Inflammatory macrophage (primary cell): ENCODE results near the gene CNTRL.

ENCODE experiments used
- DNase-seq, 2 donors: peaks; one replicate each; pipeline ENCODE4 v3.0.0-alpha.2; 2020 to 2022

Gene CNTRL

GRCh38 chr9:121182101-121182836, 107.5 kb downstream of the CNTRL start:
- DNase-seq = no peak

GRCh38 chr9:121182989-121183388, 108.2 kb downstream of the CNTRL start:
- no peak for DNase-seq

DNA sequence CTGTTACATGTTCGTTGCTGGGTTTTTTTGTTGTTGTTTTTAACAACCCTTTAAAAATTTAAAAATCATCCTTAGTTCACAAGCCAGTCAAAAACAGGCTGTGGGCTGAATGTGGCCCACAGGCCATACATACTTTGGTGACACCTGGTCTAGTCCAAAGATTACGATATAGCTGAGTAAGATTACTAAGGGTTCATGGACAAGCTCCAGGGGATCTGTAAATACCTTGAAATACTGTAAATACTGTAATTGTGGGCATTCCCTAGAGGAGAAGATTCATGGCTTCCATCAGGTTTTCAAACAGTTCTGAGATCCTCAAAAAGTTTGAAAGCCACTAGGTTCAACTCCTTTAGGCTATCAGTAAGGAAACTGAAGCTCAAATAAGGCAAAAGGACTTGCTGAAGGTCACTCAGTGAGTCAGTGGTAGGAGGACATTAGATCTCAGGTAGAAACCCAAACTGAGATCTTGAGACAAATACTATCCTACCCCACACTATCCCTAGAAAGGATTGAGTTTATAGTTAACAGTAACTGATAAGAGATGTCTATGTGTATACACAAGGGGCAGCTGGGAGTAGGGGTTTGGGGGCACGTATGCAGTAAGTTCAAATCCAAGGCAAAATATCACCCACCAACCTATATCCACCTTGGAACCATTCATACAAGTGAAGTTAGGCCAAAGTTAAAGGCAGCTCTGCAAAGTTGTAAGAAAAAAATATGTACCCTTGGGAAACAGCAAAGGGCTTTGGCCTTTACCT, 109.1 kb downstream of the CNTRL start:
- no peak for DNase-seq

- DNase-seq = no peak
Observed at GRCh38 chr9:121184463-121184862, 109.7 kb downstream of the CNTRL start.

DNA sequence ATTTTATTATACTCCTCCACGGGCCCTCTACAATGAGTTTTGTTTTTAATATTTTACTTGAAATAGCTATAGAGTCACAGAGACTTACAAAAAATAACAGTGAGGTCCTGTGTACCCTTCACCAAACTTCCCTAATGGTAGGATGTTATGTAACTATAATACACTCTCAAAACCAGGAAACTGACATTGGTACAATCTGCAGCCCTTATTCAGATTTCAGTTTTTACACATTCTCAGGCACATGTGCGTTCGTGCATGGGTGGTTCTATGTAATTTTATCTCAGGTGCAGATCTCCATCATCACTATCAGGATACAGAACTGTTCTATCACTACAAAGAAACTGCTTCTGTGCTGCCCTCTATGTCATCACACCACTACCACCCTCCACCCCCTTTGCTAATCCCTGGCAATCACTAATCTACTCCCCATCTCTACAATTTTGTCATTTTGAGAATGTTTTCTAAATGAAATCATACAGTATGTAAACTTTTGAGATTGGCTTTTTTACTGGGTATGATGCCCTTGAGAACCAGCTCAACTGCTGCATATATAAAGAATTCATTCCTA, 110.5 kb downstream of the CNTRL start:
- DNase-seq = peak; percentile 14 to 51

DNA sequence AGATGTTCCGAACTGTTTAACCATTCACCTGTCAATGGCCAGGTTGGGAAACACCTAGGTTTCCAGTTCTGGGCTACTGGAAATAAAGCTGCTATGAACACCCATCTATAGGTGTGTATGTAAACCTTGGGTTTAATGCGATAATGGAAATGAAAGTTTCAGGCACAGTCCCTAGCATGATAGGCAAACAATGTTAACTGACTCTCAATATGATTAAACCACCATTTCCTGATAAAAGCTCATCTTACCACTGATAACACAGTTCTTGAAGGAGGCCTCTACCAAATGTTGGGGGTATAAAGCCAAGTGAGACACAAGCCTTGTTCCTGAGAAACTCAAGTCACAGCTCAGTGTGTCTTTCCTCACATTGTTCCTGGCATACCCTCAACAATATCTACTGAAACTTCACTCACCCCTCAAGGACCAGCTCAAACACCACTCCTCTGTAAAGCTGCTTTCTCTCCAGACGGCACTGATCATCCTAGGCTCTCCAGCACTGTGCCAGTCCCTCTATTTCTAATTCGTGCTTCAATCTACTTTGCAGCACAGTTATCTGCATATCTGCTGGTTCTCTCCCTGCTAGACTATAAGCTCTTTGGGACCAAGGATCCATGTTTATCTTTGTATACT, 111.1 kb downstream of the CNTRL start:
- no peak for DNase-seq

- DNase-seq = no peak
Observed at GRCh38 chr9:121187636-121188305, 113.0 kb downstream of the CNTRL start.

DNA sequence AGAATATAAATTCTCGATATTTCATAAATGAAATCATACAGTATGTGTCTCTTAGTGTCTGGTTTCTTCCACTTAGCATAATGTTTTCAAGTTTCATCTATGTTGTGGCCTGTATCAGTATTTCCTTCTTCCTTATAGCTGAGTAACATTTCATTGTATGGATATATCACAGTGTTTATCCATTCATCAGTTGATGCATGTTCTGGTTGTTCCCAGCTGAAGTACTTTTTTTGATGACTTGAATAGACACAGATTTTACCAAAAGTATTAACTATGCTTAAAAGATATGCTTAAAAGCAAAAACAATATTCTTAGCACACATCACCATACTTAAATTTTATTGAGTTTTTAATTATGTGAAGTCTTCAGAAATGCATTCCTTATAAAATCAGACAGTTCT, 114.3 kb downstream of the CNTRL start:
- no peak for DNase-seq

- DNase-seq = no peak
Observed at GRCh38 chr9:121189660-121190059, 114.9 kb downstream of the CNTRL start.

- DNase-seq = no peak
Observed at GRCh38 chr9:121191235-121191634, 116.5 kb downstream of the CNTRL start.

DNA sequence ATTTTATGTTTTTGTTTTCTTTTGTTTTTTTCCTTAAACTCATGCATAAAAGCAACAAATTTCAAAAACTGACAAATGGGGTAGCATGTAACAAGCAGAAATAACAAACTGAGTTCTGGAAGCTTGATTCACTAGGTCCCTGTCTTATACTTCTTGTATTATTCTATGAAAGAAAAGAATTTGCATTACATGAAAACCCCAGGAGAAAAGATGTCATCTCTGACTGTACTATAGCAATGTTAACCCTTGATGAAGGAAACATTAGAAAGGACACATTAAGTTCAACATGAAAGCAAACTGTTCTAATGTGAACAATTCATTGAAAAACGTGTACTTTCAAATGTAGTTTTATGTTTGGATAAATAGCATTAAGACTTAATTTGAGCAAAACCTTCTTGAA, 117.8 kb downstream of the CNTRL start:
- DNase-seq = no peak

DNA sequence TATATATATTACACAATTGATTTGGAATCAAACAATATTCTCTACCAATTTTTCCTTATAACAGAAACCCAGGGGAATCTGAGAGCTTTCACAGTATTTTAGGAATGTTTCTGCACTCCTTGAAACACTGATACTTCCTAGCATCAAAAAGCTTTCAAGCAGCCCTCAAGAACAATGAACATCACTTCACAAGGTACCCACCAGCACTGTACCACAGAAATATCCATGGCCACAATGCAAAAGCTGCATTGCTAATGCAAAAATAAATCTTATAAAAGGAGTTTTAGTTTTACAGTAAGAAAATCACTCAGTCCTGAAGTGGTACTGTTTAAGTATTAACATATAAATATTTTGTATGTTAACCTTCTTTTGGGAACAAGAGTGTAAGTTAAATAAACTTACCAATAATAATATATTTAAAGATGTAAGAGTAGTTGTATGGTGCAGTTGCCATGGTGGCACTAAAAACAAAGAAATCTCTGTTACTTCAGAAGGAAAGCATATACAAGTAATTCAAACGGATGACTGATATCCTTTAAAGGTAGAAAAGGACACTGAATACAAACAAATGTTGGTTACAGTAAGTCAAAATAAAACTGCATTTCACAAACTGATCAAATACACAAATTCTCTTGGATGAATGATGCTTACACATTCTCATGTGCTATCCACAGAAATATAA, 118.3 kb downstream of the CNTRL start:
- no peak for DNase-seq

DNA sequence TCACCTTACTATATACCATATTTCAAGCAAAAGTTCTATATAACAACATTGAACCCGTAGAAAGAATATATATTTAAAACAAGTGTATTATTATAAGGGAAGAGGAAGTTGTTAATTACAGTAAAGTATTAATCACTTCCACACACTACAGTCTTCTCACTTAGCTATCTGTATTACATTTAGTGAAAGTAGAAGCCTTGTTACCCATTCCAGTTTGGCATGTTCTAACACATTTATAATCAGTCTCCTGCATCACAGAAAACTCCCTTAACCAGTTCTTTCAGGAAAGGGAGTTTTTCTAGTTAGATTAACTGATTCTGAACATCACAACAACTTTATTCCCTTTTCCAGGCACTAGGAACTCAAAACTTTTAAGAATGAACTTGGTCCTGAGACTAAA, 120.0 kb downstream of the CNTRL start:
- no peak for DNase-seq

DNA sequence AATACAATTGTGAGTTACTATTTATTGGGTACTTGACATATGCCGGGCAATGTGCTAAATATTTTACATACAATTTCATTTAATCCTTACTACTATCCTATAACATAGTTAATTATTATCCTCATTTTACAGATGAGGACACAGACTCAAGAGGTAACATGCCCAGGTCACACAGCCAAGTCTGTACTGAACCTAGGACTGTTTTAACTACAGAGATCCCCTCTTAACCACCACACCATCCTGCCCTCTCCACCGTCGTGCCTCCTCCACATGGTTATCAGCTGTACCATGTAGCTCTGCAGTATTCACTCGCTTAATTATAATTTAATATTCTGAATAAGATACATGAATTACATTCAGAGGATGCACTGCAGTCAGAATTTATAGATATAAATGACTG, 121.6 kb downstream of the CNTRL start:
- no peak for DNase-seq

DNA sequence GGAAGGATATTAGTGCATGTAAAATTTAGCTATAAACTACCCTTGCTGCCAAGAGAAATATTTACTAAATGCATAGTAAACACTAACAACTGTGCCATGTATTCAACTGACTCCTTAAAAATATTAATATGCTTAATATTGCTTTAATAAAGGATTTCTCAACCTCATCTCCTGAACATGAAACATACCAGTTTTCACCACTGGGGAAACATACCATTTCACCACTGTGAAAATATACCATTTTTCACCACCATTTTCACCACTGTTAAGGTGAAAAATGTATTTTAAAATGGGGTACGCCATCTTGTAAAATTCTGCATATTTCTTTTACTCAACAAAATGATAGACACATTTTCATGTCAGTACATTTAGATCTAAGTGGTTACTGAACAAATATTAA, 122.4 kb downstream of the CNTRL start:
- DNase-seq = peak in 1 of 2 donors; percentile 7

- DNase-seq = no peak
Observed at GRCh38 chr9:121198512-121199042, 123.8 kb downstream of the CNTRL start.

- peak in 1 of 2 donors; percentile 25 for DNase-seq
Observed at GRCh38 chr9:121199921-121200320, 125.2 kb downstream of the CNTRL start.

DNA sequence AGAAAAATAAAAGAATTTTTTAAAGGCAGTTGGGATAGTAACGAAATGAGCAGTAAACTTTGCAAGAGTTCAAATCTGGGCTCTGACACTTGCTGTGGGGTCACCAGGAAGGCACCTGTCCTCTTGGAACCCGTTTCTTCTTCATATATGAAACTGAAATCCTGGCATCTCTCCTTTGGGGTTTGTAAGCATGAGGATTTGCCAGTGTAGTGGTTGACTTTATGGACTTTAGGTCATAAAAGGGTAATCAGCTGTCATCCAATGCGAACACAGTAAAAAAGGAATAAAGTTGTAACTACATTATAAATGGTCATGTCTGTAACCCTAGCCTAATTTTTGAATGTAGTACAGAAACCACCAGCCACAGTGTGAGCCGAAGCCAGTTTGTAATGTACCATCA, 125.6 kb downstream of the CNTRL start:
- DNase-seq = no peak

- peak; percentile 31 to 58 for DNase-seq
Observed at GRCh38 chr9:121201045-121201737, 126.4 kb downstream of the CNTRL start.

DNA sequence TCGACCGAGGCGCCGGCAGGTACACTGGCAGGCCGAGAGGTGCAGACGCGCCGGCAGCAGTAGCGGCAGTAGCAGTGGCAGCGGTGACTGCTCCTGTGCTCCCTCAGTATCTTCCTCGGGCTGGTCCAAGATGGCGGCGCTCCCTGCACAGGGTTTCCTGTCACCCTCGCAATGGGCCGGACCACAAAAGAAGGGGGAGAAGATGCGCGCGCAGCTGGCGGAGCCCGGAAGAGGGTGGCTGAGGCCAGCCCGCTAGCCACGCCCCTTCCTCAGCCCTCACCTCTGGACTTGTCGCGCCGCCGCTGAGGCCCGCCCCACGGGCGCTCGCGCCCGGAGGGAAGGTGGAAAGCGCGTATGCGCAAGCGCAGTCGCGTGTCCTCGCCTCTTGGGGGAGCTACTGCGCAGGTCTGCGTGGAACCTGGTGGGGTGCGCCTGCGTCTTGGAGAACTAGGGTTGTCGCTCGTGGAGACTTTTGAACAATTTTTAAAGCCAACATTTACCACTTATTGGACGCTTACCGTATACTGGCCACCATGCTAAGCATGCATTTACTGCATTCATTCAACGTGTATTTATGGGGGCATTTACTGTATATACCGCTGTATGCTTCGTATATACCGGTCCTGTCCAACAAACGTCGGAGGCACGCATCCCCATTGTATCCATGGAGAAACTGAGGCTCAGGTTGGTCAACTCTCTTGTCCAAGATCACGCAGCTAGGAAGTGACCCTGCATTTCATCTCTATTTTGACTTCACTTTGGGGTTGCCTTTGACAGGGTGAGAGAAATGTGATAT, 127.2 kb downstream of the CNTRL start, which contains the start of gene RAB14:
Gene RAB14 (minus strand): TSS at position 132 of the 796 bp plus-strand sequence. CDS start 8,457 bp downstream, outside the sequence.
- DNase-seq = peak; percentile 99
